ENCODE results near the gene TRRAP.
"Not testable (repeated sequence)": the region's sequence is repeated elsewhere in the genome, so short reads cannot be mapped to it uniquely, and the experiment has no call there.

The TRRAP gene

GRCh38 chr7:98866765-98867164 is 11.6 kb upstream of the TRRAP start:
- FAIRE-seq = no peak

GRCh38 chr7:98868450-98868849 is 9.9 kb upstream of the TRRAP start:
- FAIRE-seq = no peak

- FAIRE-seq = no peak
Measured at GRCh38 chr7:98869027-98869596, 9.2 kb upstream of the TRRAP start.

GRCh38 chr7:98869597-98870120 is 8.7 kb upstream of the TRRAP start, which contains the start of gene TMEM130:
Gene TMEM130, minus strand, starts transcription at chr7:98870014. Its CDS starts 153 bp downstream, at chr7:98869861.
- FAIRE-seq = no peak

GRCh38 chr7:98870121-98870651 is 8.1 kb upstream of the TRRAP start:
- FAIRE-seq = no peak

GRCh38 chr7:98870807-98871491 is 7.4 kb upstream of the TRRAP start:
- no peak for FAIRE-seq

GRCh38 chr7:98872328-98872924 is 5.9 kb upstream of the TRRAP start:
- FAIRE-seq = no peak

GRCh38 chr7:98873610-98874009 is 4.7 kb upstream of the TRRAP start:
- not testable (repeated sequence) for FAIRE-seq

GRCh38 chr7:98874942-98875341 is 3.4 kb upstream of the TRRAP start:
- no peak for FAIRE-seq

- no peak for FAIRE-seq
Measured at GRCh38 chr7:98875501-98875900, 2.8 kb upstream of the TRRAP start.

GRCh38 chr7:98877146-98877545 is 1.2 kb upstream of the TRRAP start:
- FAIRE-seq = no peak

- FAIRE-seq = no peak
Measured at GRCh38 chr7:98877692-98878364, 504 bp upstream of the TRRAP start.

- no peak for FAIRE-seq
Measured at GRCh38 chr7:98879198-98879978, 1.1 kb downstream of the TRRAP start.

GRCh38 chr7:98879979-98880315 is 1.6 kb downstream of the TRRAP start:
- FAIRE-seq = no peak

GRCh38 chr7:98880485-98880884 is 2.2 kb downstream of the TRRAP start:
- FAIRE-seq = no peak

- FAIRE-seq = no peak
Measured at GRCh38 chr7:98881561-98882315, 3.4 kb downstream of the TRRAP start.

- FAIRE-seq = no peak
Measured at GRCh38 chr7:98884416-98884815, 6.1 kb downstream of the TRRAP start.

GRCh38 chr7:98887038-98887437 is 8.7 kb downstream of the TRRAP start:
- FAIRE-seq = no peak

- no peak for FAIRE-seq
Measured at GRCh38 chr7:98892609-98893008, 14.3 kb downstream of the TRRAP start.

- no peak for FAIRE-seq
Measured at GRCh38 chr7:98899816-98900215, 21.5 kb downstream of the TRRAP start.

GRCh38 chr7:98900815-98901214 is 22.5 kb downstream of the TRRAP start:
- no peak for FAIRE-seq

- FAIRE-seq = no peak
Measured at GRCh38 chr7:98902523-98902922, 24.2 kb downstream of the TRRAP start.
